AG04449 (cell line): ENCODE measurements around the gene DUOX1.

Source experiments
- CTCF ChIA-PET: fragments of 350-600 bp; formaldehyde crosslinking; extraction: SDS; loops from one replicate; lab custom pipeline; 2021; ENCODE audit warnings: antibody characterized with exemption; lab: Yijun Ruan, JAX
- POLR2A ChIA-PET: fragments of 400-600, 350-600 bp; formaldehyde crosslinking; extraction: SDS; loops from one replicate; lab custom pipeline; 2020; ENCODE audit warnings: antibody characterized with exemption, inconsistent platforms; lab: Yijun Ruan, JAX
- DNase-seq: peaks from one replicate; pipeline ENCODE4 v3.0.0-alpha.2; 2010; ENCODE audit warnings: low read depth, low spot score
- H3K4me3 ChIP-seq: 2 replicates; pipeline ENCODE4 v1.5.1; 2011; ENCODE audit warnings: low read depth, mild to moderate bottlenecking, control low read depth, low read length
- TF ChIP-seq, protein P1 (sequence below): IDR thresholded peaks from one replicate; pipeline ENCODE4 v1.5.1; 2011; ENCODE audit warnings: mild to moderate bottlenecking, moderate library complexity, low read length, control low read depth, inconsistent platforms; ENCODE audit not compliant: insufficient read depth; ENCODE audit errors: missing control alignments

DUOX1 gene

DNA sequence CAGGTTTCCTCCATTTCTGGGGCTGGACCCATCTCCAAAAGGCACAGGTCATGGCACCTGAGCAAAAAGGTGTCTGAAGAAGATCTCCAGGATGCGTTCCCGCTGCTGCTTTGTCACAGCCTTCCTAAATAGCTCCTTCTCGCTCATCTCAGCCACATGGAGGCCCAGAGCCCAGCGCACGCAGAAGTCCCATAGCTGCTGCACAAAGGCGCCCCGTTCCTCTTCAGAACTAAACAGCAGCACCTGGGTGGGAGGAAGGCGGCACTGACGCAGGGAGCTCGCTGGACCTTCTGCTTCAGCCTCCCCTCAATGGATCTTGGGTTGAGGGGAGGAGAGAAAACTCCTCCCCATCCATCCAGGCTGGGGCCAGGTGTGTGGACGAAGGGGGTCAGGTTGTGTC is 24.2 kb upstream of the DUOX1 start:
- TF ChIP-seq, protein P1, sequence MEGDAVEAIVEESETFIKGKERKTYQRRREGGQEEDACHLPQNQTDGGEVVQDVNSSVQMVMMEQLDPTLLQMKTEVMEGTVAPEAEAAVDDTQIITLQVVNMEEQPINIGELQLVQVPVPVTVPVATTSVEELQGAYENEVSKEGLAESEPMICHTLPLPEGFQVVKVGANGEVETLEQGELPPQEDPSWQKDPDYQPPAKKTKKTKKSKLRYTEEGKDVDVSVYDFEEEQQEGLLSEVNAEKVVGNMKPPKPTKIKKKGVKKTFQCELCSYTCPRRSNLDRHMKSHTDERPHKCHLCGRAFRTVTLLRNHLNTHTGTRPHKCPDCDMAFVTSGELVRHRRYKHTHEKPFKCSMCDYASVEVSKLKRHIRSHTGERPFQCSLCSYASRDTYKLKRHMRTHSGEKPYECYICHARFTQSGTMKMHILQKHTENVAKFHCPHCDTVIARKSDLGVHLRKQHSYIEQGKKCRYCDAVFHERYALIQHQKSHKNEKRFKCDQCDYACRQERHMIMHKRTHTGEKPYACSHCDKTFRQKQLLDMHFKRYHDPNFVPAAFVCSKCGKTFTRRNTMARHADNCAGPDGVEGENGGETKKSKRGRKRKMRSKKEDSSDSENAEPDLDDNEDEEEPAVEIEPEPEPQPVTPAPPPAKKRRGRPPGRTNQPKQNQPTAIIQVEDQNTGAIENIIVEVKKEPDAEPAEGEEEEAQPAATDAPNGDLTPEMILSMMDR = no peak
- no peak for DNase-seq
- H3K4me3 ChIP-seq = no peak overlapping the region
- ChIA-PET POLR2A (no interaction called here), CTCF (interaction anchor here (0.8 to 3.6 kb wide), 3 partner anchors 13 to 52 kb away, joined by 3 to 23 read pairs (median 6); no protein-coding TSS in a partner anchor)

DNA sequence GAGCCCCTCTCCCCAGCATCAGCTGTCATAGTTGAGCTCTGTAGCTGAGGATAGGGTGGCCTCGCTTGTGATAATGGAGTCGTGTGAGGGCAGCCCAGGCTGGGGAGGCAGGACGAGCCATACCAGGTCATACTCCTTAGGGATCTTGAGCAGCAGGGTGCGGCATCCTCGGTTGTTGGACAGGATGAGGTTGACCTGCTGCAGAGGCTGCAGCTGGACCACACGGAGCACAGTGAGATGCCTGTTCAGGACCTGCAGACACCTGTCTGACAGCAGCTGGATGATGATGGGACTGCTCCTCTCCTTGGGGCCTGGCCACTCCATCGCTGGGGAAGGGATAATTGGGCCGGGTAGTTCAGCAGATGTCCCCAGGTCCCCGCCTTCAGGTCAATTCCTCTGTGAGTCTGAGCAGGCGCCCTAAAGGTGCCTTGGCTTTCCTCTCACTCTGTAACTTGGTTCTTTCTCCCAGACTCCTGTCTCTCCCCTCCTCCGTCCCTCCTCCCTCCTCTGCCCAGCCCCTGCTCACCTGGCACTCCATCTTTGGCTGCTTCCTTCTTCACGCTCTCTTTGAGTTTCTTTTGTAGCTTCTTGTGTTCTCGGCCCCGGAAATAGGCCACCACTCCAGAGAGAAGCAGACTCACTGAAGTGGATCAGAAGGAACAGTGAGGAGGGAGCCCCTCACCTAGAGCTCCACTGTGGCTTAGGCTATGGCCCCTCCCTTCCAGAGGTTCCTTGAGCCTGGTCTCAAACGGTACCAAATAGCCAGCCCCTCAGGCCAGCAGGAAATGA is 23.6 kb upstream of the DUOX1 start:
- no peak for DNase-seq
- ChIA-PET CTCF (interaction anchor here (0.8 to 3.6 kb wide), 3 partner anchors 12 to 51 kb away, joined by 3 to 23 read pairs (median 6); no protein-coding TSS in a partner anchor), POLR2A (no interaction called here)
- no peak overlapping the region for H3K4me3 ChIP-seq
- TF ChIP-seq, protein P1 = no peak

DNA sequence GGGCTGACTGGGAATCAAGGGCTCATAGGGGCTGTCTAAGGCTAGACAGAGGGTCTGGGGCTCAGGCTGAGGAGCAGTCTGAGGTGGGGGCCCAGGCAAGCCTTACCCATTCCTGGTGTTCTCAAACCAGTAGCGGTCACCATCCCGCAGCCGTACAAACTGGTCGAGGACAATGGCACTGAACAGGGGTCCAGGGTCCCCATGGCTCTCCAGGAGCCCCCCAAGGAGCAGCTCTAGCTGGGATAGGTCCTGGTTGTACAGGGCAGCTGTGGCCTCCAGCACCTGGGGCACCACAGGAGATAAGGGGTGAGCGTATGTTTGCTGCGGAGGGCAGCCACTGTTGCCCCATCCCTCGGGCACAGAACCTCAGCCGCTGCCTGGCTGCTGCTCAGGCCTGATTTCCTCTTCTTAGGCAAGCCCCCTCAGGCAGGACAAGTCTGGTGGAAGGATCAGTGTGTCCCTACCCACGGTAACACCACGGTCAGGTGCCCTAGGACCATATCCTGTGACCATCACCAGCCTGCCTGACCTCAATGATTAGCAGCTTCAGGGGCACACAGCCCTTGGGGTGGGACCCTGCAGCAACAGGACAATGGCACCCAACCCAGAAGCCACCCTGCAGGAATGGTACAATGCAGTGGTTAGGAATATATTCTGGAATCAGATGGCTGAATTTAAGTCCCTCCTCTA is 21.7 kb upstream of the DUOX1 start:
- DNase-seq = no peak
- TF ChIP-seq, protein P1 = no peak
- H3K4me3 ChIP-seq = no peak overlapping the region
- ChIA-PET POLR2A (no interaction called here), CTCF (interaction anchor here (3.6 kb wide), 1 partner anchor 10 kb away, joined by 23 read pairs; no protein-coding TSS in a partner anchor)

DNA sequence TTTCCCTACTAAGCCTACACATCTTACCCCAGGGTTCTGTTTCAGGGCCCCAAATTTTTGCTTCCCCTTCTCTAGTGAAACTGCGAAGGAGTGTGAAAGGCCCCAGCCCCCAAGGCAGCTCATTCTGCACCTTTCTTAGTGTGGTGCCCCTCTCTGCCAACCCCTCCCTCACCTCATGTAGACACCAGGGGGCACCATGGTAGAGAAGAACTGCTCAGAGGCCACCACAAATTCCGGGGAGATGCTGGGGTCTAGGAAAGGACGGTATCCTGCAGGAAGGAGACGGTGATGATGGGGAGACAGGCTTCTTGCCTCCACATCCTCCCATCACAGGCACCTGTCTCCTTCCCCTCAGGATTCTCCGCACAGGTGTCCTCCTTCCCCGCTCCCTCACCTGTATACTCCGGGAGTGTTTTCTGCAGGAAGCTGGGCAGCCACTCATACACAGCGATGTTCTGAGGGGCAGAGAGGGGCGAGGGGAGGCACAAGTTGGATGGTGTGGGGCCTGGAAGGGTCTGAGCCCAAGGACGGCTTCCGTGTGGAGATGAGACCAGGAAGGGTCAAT is 19.5 kb upstream of the DUOX1 start:
- H3K4me3 ChIP-seq = no peak overlapping the region
- ChIA-PET POLR2A (no interaction called here), CTCF (interaction anchor here (1.0 to 2.0 kb wide), 3 partner anchors 8 to 25 kb away, joined by 4 to 14 read pairs (median 5); no protein-coding TSS in a partner anchor)
- no peak for DNase-seq
- TF ChIP-seq, protein P1 = no peak

DNA sequence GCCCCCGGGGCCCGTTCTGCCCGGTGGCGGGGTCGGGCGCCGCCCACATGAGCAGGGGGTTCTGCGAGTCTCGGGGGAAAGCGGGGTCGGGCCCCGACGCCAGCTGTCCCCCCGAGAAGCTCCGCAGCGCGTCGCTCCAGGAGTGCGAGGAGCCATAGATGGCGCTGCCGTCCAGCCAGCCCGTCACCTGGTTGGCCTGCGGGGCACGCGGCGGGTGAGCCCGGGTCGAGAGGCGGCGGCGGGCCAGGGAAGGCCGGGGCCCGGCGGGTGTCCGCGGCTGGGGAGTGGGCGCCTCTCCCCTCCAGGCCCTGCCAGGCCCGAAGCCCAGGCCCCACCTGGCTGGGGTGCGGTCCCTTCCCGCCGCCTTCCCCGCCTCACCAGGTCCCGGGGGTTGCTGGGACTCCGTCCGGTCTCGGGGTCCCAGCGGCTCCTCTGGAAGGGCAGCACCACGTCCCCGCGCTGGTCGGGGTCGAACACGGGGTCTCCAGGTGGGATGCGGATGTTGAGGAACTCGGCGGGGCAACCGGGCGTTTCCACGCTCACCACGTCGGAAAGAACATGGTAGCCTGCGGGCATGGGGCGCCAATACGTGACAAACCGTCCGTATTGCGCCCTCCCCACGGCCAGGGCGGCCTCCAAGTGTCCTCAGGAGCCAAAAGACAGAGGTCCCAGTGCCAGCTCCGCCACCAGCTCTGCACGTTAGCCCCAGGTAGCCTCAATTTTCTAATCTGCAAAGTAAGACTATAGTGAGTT is 18.2 kb upstream of the DUOX1 start:
- TF ChIP-seq, protein P1 = no peak
- POLR2A ChIA-PET = no interaction called here
- no peak for DNase-seq
- H3K4me3 ChIP-seq = no peak overlapping the region
- CTCF ChIA-PET = interaction anchor here (1.0 to 2.7 kb wide), 2 partner anchors 10 to 15 kb away, joined by 3 to 16 read pairs; no protein-coding TSS in a partner anchor
